H9 (cell line): ENCODE data around the gene TAF1. TPM values are rescaled to one million over a fixed set of nuclear protein-coding genes. Genes with fewer than 3 reads are reported as not detected.
"Not testable (repeated sequence)": the region's sequence is repeated elsewhere in the genome, so short reads cannot be mapped to it uniquely, and the experiment has no call there.

Experiments used
- DNase-seq: peaks from one replicate; pipeline ENCODE4 v3.0.0-alpha.2; 2017
- H2AFZ ChIP-seq: one replicate; pipeline ENCODE4 v1.6.1; 2013; ENCODE audit warnings: mild to moderate bottlenecking, low read length, control low read depth, moderate library complexity
- H2AK5ac ChIP-seq: 2 replicates; pipeline ENCODE4 v1.6.1; 2013; ENCODE audit warnings: low read length, control low read depth, mixed read lengths; ENCODE audit not compliant: insufficient read length
- H2BK120ac ChIP-seq: one replicate; pipeline ENCODE4 v1.6.1; 2013; ENCODE audit warnings: low read depth, mild to moderate bottlenecking, low read length, control low read depth, inconsistent platforms; ENCODE audit not compliant: poor library complexity, severe bottlenecking
- H2BK12ac ChIP-seq: 2 replicates; pipeline ENCODE4 v1.6.1; 2013; ENCODE audit warnings: low read length, control low read depth, mixed read lengths, low read depth; ENCODE audit not compliant: insufficient read length
- H2BK15ac ChIP-seq: 2 replicates; pipeline ENCODE4 v1.6.1; 2013; ENCODE audit warnings: low read depth, low read length, control low read depth
- H2BK20ac ChIP-seq: one replicate; pipeline ENCODE4 v1.6.1; 2013; ENCODE audit warnings: low read depth, mild to moderate bottlenecking, low read length, control low read depth, inconsistent platforms; ENCODE audit not compliant: poor library complexity, severe bottlenecking
- H2BK5ac ChIP-seq: 2 replicates; pipeline ENCODE4 v1.6.1; 2013; ENCODE audit warnings: low read length, control low read depth, mixed read lengths; ENCODE audit not compliant: insufficient read length
- H3K14ac ChIP-seq: 2 replicates; pipeline ENCODE4 v1.6.1; 2013; ENCODE audit warnings: low read length, control low read depth; ENCODE audit not compliant: insufficient read depth
- H3K18ac ChIP-seq: 2 replicates; pipeline ENCODE4 v1.6.1; 2013; ENCODE audit warnings: low read depth, mild to moderate bottlenecking, mixed read lengths, low read length, control low read depth; ENCODE audit not compliant: insufficient read length
- H3K23ac ChIP-seq: 2 replicates; pipeline ENCODE4 v1.6.1; 2013; ENCODE audit warnings: low read length, control low read depth, mixed read lengths, low read depth; ENCODE audit not compliant: insufficient read length
- H3K23me2 ChIP-seq: 2 replicates; pipeline ENCODE4 v1.6.1; 2013; ENCODE audit warnings: low read depth, mild to moderate bottlenecking, mixed read lengths, low read length, control low read depth; ENCODE audit not compliant: insufficient read length, poor library complexity, severe bottlenecking
- H3K27ac ChIP-seq: 2 replicates; pipeline ENCODE4 v1.5.1; 2013; ENCODE audit warnings: low read length, control low read depth, mixed read lengths, low read depth; ENCODE audit not compliant: insufficient read length
- H3K27me3 ChIP-seq: 2 replicates; pipeline ENCODE4 v1.6.1; 2013; ENCODE audit warnings: low read length, control low read depth, inconsistent platforms; ENCODE audit not compliant: insufficient read depth
- H3K4ac ChIP-seq: 2 replicates; pipeline ENCODE4 v1.6.1; 2013; ENCODE audit warnings: low read depth, mild to moderate bottlenecking, control low read depth, inconsistent platforms, low read length, moderate library complexity
- H3K4me1 ChIP-seq: 2 replicates; pipeline ENCODE4 v1.6.1; 2013; ENCODE audit warnings: low read length, control low read depth, inconsistent platforms; ENCODE audit not compliant: insufficient read depth
- H3K4me2 ChIP-seq: 2 replicates; pipeline ENCODE4 v1.6.1; 2013; ENCODE audit warnings: low read length, control low read depth, mixed read lengths; ENCODE audit not compliant: insufficient read length, insufficient read depth
- H3K56ac ChIP-seq: 2 replicates; pipeline ENCODE4 v1.6.1; 2013; ENCODE audit warnings: low read depth, mild to moderate bottlenecking, mixed read lengths, low read length, control low read depth; ENCODE audit not compliant: insufficient read length
- H3K79me1 ChIP-seq: 2 replicates; pipeline ENCODE4 v1.6.1; 2013; ENCODE audit warnings: low read depth, mild to moderate bottlenecking, moderate library complexity, low read length, control low read depth, inconsistent platforms; ENCODE audit not compliant: insufficient read depth, poor library complexity, severe bottlenecking
- H3K79me2 ChIP-seq: 2 replicates; pipeline ENCODE4 v1.6.1; 2013; ENCODE audit warnings: low read length, control low read depth, inconsistent platforms; ENCODE audit not compliant: insufficient read depth
- H3K9ac ChIP-seq: 2 replicates; pipeline ENCODE4 v1.6.1; 2013; ENCODE audit warnings: low read length, control low read depth, mixed read lengths; ENCODE audit not compliant: insufficient read length; ENCODE audit errors: extremely low read depth
- H3K9me3 ChIP-seq: one replicate; pipeline ENCODE4 v1.6.1; 2013; ENCODE audit warnings: low read depth, low read length, inconsistent platforms; ENCODE audit not compliant: control insufficient read depth
- H3T11ph ChIP-seq: one replicate; pipeline ENCODE4 v1.6.1; 2013; ENCODE audit warnings: mild to moderate bottlenecking, low read length, control low read depth, inconsistent platforms
- H4K20me1 ChIP-seq: one replicate; pipeline ENCODE4 v1.6.1; 2013; ENCODE audit not compliant: control insufficient read depth, insufficient read length, insufficient read depth
- H4K5ac ChIP-seq: 2 replicates; pipeline ENCODE4 v1.6.1; 2013; ENCODE audit warnings: low read depth, mild to moderate bottlenecking, mixed read lengths, low read length, control low read depth; ENCODE audit not compliant: insufficient read length
- H4K8ac ChIP-seq: replicated peaks from 2 replicates; pipeline ENCODE4 v1.6.1; 2013; ENCODE audit warnings: low read length, control low read depth, mixed read lengths, low read depth; ENCODE audit not compliant: insufficient read length
- H4K91ac ChIP-seq: 2 replicates; pipeline ENCODE4 v1.6.1; 2013; ENCODE audit warnings: low read depth, mild to moderate bottlenecking, moderate library complexity, mixed read lengths, low read length, control low read depth; ENCODE audit not compliant: insufficient read length
- H3K27ac Mint-ChIP-seq, 3 experiments: 2 replicates in 2 of 3; 3 replicates in 1 of 3; pipeline ENCODE4 v1.8.0; 2020 to 2021; ENCODE audit warnings: mixed read lengths in 3 of 3, mild to moderate bottlenecking in 1 of 3, moderate library complexity in 1 of 3
- H3K27me3 Mint-ChIP-seq: 2 replicates; pipeline ENCODE4 v1.8.0; 2021; ENCODE audit warnings: low read depth, mild to moderate bottlenecking, moderate library complexity, mixed read lengths
- H3K36me3 Mint-ChIP-seq, 3 experiments: 2 replicates in 2 of 3; 3 replicates in 1 of 3; pipeline ENCODE4 v1.8.0; 2020 to 2021; ENCODE audit warnings: low read depth in 3 of 3, mixed read lengths in 3 of 3; ENCODE audit not compliant: insufficient read depth in 1 of 3
- H3K4me1 Mint-ChIP-seq, 2 experiments: 2 replicates each; pipeline ENCODE4 v1.8.0; 2020; ENCODE audit warnings: mixed read lengths in 2 of 2
- H3K4me3 Mint-ChIP-seq, 2 experiments: 2 replicates in 1 of 2; 3 replicates in 1 of 2; pipeline ENCODE4 v1.8.0; 2020 to 2021; ENCODE audit warnings: mild to moderate bottlenecking in 2 of 2, mixed read lengths in 2 of 2, moderate library complexity in 1 of 2
- H3K9me3 Mint-ChIP-seq, 2 experiments: 2 replicates in 1 of 2; 3 replicates in 1 of 2; pipeline ENCODE4 v1.8.0; 2020; ENCODE audit warnings: mild to moderate bottlenecking in 2 of 2, mixed read lengths in 2 of 2, moderate library complexity in 1 of 2
- CTCF ChIP-seq: fragments of 200-600 bp; sonication (generic); conservative IDR thresholded peaks from 3 replicates; pipeline ENCODE4 v1.8.0; 2021; ENCODE audit warnings: antibody characterized with exemption, mild to moderate bottlenecking
- WGBS: extraction: QIAGEN DNeasy Blood & Tissue Kit; methylation state at CpG from one replicate; pipeline ENCODE4 v1.1.7; 2013; ENCODE audit warnings: missing lambda C conversion rate, low lambda C conversion rate, mixed read lengths; ENCODE audit not compliant: insufficient read length; ENCODE audit errors: extremely low coverage; 5-methylcytosine and 5-hydroxymethylcytosine counted together
- total RNA-seq: library from RNA; stranded (reverse); gene quantifications from 2 replicates; pipeline ENCODE4 v1.2.1, GENCODE V29; 2021

TAF1 gene
- total RNA-seq, 1 experiment from 2014 or later: 32.2 TPM

- H2BK12ac ChIP-seq: no peak overlapping the region
- H3K27ac ChIP-seq: no peak overlapping the region
- peaks cover 10% of the 10 kb centered on the region for H3K9me3 ChIP-seq
- no peaks in the 10 kb centered on the region for H3K27me3 ChIP-seq
- WGBS: no CpG with 5 or more reads among the region's 16 CpGs
- H4K20me1 ChIP-seq: no peaks in the 10 kb centered on the region
- H3K14ac ChIP-seq: no peak overlapping the region
- no peak overlapping the region for H3K23ac ChIP-seq
- peaks cover 5 to 11% (median 8%) of the 10 kb centered on the region in 3 experiments; a peak in 5 of 7 replicates for H3K36me3 Mint-ChIP-seq
- H3K79me2 ChIP-seq: no peaks in the 10 kb centered on the region
- H4K8ac ChIP-seq: no peak overlapping the region
- H3K4me1 Mint-ChIP-seq: peaks cover 6 to 7% of the 10 kb centered on the region in 2 experiments; a peak in 3 of 4 replicates
- no peak overlapping the region for H3K4me3 Mint-ChIP-seq
- no peak overlapping the region for H3K4ac ChIP-seq
- peaks cover 75 to 78% of the 10 kb centered on the region in 2 experiments for H3K9me3 Mint-ChIP-seq
- no peaks in the 10 kb centered on the region for H3K23me2 ChIP-seq
- no peak overlapping the region for H3T11ph ChIP-seq
- TF ChIP-seq CTCF: no peak
- no peak overlapping the region for H4K91ac ChIP-seq
- H3K18ac ChIP-seq: no peak overlapping the region
- no peaks in the 10 kb centered on the region for H3K79me1 ChIP-seq
- no peak overlapping the region for H3K27ac Mint-ChIP-seq
- no peak overlapping the region for H2BK5ac ChIP-seq
- DNase-seq: no peak
- no peak overlapping the region for H2AFZ ChIP-seq
- no peak overlapping the region for H3K9ac ChIP-seq
- no peak overlapping the region for H2BK120ac ChIP-seq
- H3K4me2 ChIP-seq: no peak overlapping the region
- H4K5ac ChIP-seq: no peak overlapping the region
- peaks cover 1% of the 10 kb centered on the region; the same call in 1 of the 2 replicates for H3K27me3 Mint-ChIP-seq
- no peak overlapping the region for H2AK5ac ChIP-seq
- H3K4me1 ChIP-seq: no peaks in the 10 kb centered on the region
- H3K56ac ChIP-seq: no peak overlapping the region
- H2BK15ac ChIP-seq: no peak overlapping the region
- no peak overlapping the region for H2BK20ac ChIP-seq
These were observed 127.0 kb downstream of the TAF1 start for GRCh38 chrX:71493111-71493613.

DNA sequence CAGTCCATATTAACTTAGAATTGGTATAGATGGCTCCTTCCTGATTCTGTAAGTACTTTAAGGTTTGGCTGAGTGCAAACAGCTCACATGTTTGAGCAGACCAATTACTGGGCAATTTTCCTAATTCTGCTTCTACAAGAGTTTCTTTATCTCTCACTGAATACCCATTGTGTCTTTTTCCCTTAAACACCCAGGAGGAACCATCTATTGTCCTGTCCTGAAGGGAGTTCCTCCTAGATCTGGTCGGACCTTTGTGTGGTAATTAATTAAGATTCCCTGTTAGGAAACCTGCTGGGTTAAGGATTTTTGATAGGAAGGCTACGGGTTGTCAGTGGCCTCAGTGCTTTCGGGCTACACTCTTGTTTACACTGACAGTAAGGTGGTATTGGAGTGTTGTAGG lies 129.8 kb downstream of the TAF1 start:
- not testable (repeated sequence) for H3K18ac ChIP-seq, H2AK5ac ChIP-seq, H2BK20ac ChIP-seq, H3K14ac ChIP-seq, DNase-seq, H3K27ac Mint-ChIP-seq, H3K23ac ChIP-seq, H3T11ph ChIP-seq, H4K91ac ChIP-seq, H4K20me1 ChIP-seq, H3K27me3 Mint-ChIP-seq, H3K23me2 ChIP-seq, H3K4ac ChIP-seq, H3K4me3 Mint-ChIP-seq, H4K8ac ChIP-seq, H3K9ac ChIP-seq, H3K4me2 ChIP-seq, H3K79me2 ChIP-seq, H3K4me1 ChIP-seq, H3K79me1 ChIP-seq, H2BK15ac ChIP-seq, H2AFZ ChIP-seq, H2BK120ac ChIP-seq, H3K36me3 Mint-ChIP-seq, H4K5ac ChIP-seq, H3K56ac ChIP-seq, H3K27ac ChIP-seq, H2BK5ac ChIP-seq, H3K27me3 ChIP-seq, H2BK12ac ChIP-seq
- no CpG with 5 or more reads among the region's 3 CpGs for WGBS
- H3K9me3 ChIP-seq: peaks cover 10% of the 10 kb centered on the region
- H3K9me3 Mint-ChIP-seq: peaks cover 67 to 71% of the 10 kb centered on the region in 2 experiments
- peaks cover 18 to 25% of the 10 kb centered on the region in 2 experiments for H3K4me1 Mint-ChIP-seq
